Left ventricle myocardium inferior (tissue), 1 donor: ENCODE measurements around the gene EFEMP1. TPM values are rescaled to one million over a fixed set of nuclear protein-coding genes. Genes with fewer than 3 reads are reported as not detected.

ENCODE experiments used
- DNase-seq: peaks from one replicate; pipeline ENCODE4 v3.0.0-alpha.2; 2020
- H3K27ac ChIP-seq: fragments of 200-600 bp; replicated peaks from 2 replicates; pipeline ENCODE4 v1.8.0; 2021
- H3K27me3 ChIP-seq: fragments of 200-600 bp; 2 replicates; pipeline ENCODE4 v1.8.0; 2021; ENCODE audit warnings: low read depth
- H3K36me3 ChIP-seq: fragments of 200-600 bp; 2 replicates; pipeline ENCODE4 v1.8.0; 2021
- H3K4me1 ChIP-seq: fragments of 200-600 bp; 2 replicates; pipeline ENCODE4 v1.8.0; 2021
- H3K4me3 ChIP-seq: fragments of 200-600 bp; 2 replicates; pipeline ENCODE4 v1.8.0; 2021; ENCODE audit warnings: mild to moderate bottlenecking, moderate library complexity
- H3K9me3 ChIP-seq: fragments of 200-600 bp; replicated peaks from 2 replicates; pipeline ENCODE4 v1.8.0; 2021
- CTCF ChIP-seq: fragments of 200-600 bp; IDR thresholded peaks from 2 replicates; pipeline ENCODE4 v1.8.0; 2021; ENCODE audit warnings: antibody characterized with exemption, mild to moderate bottlenecking, borderline replicate concordance
- intact Hi-C: fragments of 100-400 bp; cut with micrococcal nuclease; formaldehyde crosslinking; loops from one replicate; pipeline ENCODE4 v1.11.0; 2022
- long read RNA-seq: library from polyadenylated mRNA; unstranded; transcript quantifications from one replicate; pipeline ENCODE4 v2.0.0, GENCODE V29; 2021
- total RNA-seq: library from RNA; stranded (reverse); fragmentation: NEBNext Ultra II Directional; extraction: Animal tissue kit (Norgen Biotek cat#: 25700); gene quantifications from one replicate; pipeline ENCODE4 v1.2.1, GENCODE V29; 2021
- donor health status: DM: no; HTN: yes; CAD: no; lungs with severe emphysema.

Gene EFEMP1
- total RNA-seq, result 72.3 TPM
- long read RNA-seq, transcript EFEMP1-202 (11 exons, 3,024 nt), result major isoform, 64 of 120 reads
- long read RNA-seq, transcript EFEMP1-201 (12 exons, 1,820 nt), result minor isoform, 36 of 120 reads
- long read RNA-seq, partial matches to known transcripts, result 6 of 120 reads
- long read RNA-seq, other reads (novel, unspliced or antisense), result 14 of 120 reads

GRCh38 chr2:55923091-55923981, at the start of gene EFEMP1:
EFEMP1 (minus strand) TSS chr2:55923782; CDS start chr2:55922440, 1,342 bp downstream.
- H3K27me3 ChIP-seq, result peaks cover 59% of the 10 kb centered on the region
- TF ChIP-seq CTCF, result no peak
- no peaks in the 10 kb centered on the region for H3K9me3 ChIP-seq
- peak within 1 kb of the TSS; percentile 50 for H3K27ac ChIP-seq
- peak; percentile 66 for DNase-seq
- no peaks in the 10 kb centered on the region for H3K36me3 ChIP-seq
- intact Hi-C loops, result no loop called here
- H3K4me3 ChIP-seq, result peak within 1 kb of the TSS; percentile 76
- peaks cover 22% of the 10 kb centered on the region for H3K4me1 ChIP-seq

GRCh38 chr2:55970500-55970899, 46.9 kb upstream of the EFEMP1 start:
- no peak for DNase-seq
- no peak overlapping the region for H3K27ac ChIP-seq
- H3K27me3 ChIP-seq, result peaks cover 32% of the 10 kb centered on the region
- peaks cover 4% of the 10 kb centered on the region for H3K9me3 ChIP-seq
- H3K36me3 ChIP-seq, result no peaks in the 10 kb centered on the region
- peaks cover 11% of the 10 kb centered on the region for H3K4me1 ChIP-seq
- TF ChIP-seq CTCF, result no peak
- H3K4me3 ChIP-seq, result no peak overlapping the region
- intact Hi-C loops, result no loop called here

GRCh38 chr2:55968941-55969340, 45.4 kb upstream of the EFEMP1 start:
- Histone ChIP-seq H3K36me3 (no peaks in the 10 kb centered on the region), H3K4me1 (peaks cover 11% of the 10 kb centered on the region), H3K27me3 (peaks cover 26% of the 10 kb centered on the region), H3K9me3 (peaks cover 4% of the 10 kb centered on the region), H3K27ac (no peak overlapping the region), H3K4me3 (no peak overlapping the region)
- intact Hi-C loops, result loop anchor here (10.0 kb wide), 1 partner anchor 204 kb away; no protein-coding TSS in a partner anchor
- DNase-seq, result no peak
- TF ChIP-seq CTCF, result no peak

- Histone ChIP-seq H3K27me3 (peaks cover 21% of the 10 kb centered on the region), H3K4me1 (peaks cover 11% of the 10 kb centered on the region), H3K4me3 (no peak overlapping the region), H3K27ac (peak overlapping the region; percentile 60), H3K36me3 (no peaks in the 10 kb centered on the region), H3K9me3 (peaks cover 4% of the 10 kb centered on the region)
- TF ChIP-seq CTCF, result no peak
- intact Hi-C loops, result loop anchor here (10.0 kb wide), 1 partner anchor 202 kb away; no protein-coding TSS in a partner anchor
- peak; percentile 53 for DNase-seq
Measured at GRCh38 chr2:55966401-55967118, 43.0 kb upstream of the EFEMP1 start.

- H3K27ac ChIP-seq, result peak overlapping the region; percentile 60
- no peak for TF ChIP-seq CTCF
- peaks cover 4% of the 10 kb centered on the region for H3K9me3 ChIP-seq
- no peak overlapping the region for H3K4me3 ChIP-seq
- H3K36me3 ChIP-seq, result no peaks in the 10 kb centered on the region
- intact Hi-C loops, result loop anchor here (10.0 kb wide), 1 partner anchor 201 kb away; no protein-coding TSS in a partner anchor
- peaks cover 15% of the 10 kb centered on the region for H3K27me3 ChIP-seq
- peaks cover 11% of the 10 kb centered on the region for H3K4me1 ChIP-seq
- DNase-seq, result no peak
Measured at GRCh38 chr2:55965966-55966365, 42.4 kb upstream of the EFEMP1 start.
